ENCODE data around the gene ZNF8. TPM values are rescaled to one million over a fixed set of nuclear protein-coding genes. Genes with fewer than 3 reads are reported as not detected.
"Not testable (repeated sequence)": the region's sequence is repeated elsewhere in the genome, so short reads cannot be mapped to it uniquely, and the experiment has no call there.

Gene ZNF8
- total RNA-seq, 1 experiment from 2014 or later: 6.4 TPM

DNA sequence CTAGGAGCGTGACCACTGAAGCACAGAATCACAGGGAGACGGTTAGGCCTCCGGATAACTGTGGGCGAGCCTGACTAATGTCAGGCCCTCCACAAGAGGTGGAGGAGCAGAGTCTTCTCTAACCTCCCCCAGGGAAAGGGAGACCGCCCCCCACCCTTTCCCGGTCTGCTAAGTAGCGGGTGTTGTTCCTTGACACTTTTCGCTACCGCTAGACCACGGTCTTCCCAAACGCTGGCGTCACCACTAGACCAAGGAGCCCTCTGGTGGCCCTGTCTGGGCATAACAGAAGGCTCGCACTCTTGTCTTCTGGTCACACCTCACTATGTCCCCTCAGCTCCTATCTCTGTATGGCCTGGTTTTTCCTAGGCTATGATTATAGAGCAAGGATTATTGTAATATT lies 31.9 kb downstream of the ZNF8 start:
- H3K9me3 ChIP-seq (ENCODE audit: insufficient read depth, low read depth); CTCF ChIA-PET; H3K4me3 ChIP-seq; H4K20me1 ChIP-seq (ENCODE audit: insufficient read depth); H3K27ac ChIP-seq; POLR2A ChIA-PET (ENCODE audit: unreplicated experiment); H2AFZ ChIP-seq; H3F3A ChIP-seq (ENCODE audit: insufficient read depth, low read depth); DNase-seq; intact Hi-C loops (cut with micrococcal nuclease; ENCODE audit: unreplicated experiment); H3K9me2 ChIP-seq (ENCODE audit: insufficient read depth); H3K27me3 ChIP-seq (ENCODE audit: insufficient read depth, low read depth); H3K36me3 ChIP-seq (ENCODE audit: low read depth); H3K4me1 ChIP-seq (replicated peaks; ENCODE audit: insufficient read depth); H3K4me2 ChIP-seq; BruUV-seq (replicated peaks): not testable (repeated sequence)
- TF ChIP-seq, protein P1, sequence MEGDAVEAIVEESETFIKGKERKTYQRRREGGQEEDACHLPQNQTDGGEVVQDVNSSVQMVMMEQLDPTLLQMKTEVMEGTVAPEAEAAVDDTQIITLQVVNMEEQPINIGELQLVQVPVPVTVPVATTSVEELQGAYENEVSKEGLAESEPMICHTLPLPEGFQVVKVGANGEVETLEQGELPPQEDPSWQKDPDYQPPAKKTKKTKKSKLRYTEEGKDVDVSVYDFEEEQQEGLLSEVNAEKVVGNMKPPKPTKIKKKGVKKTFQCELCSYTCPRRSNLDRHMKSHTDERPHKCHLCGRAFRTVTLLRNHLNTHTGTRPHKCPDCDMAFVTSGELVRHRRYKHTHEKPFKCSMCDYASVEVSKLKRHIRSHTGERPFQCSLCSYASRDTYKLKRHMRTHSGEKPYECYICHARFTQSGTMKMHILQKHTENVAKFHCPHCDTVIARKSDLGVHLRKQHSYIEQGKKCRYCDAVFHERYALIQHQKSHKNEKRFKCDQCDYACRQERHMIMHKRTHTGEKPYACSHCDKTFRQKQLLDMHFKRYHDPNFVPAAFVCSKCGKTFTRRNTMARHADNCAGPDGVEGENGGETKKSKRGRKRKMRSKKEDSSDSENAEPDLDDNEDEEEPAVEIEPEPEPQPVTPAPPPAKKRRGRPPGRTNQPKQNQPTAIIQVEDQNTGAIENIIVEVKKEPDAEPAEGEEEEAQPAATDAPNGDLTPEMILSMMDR (conservative IDR thresholded peaks at IDR 0.05): 0 out of 2 replicates have a peak, but pooled peaks have one; percentile 30
- peaks cover 13% of the 10 kb centered on the region for H3K79me2 ChIP-seq (ENCODE audit: low read depth)

DNA sequence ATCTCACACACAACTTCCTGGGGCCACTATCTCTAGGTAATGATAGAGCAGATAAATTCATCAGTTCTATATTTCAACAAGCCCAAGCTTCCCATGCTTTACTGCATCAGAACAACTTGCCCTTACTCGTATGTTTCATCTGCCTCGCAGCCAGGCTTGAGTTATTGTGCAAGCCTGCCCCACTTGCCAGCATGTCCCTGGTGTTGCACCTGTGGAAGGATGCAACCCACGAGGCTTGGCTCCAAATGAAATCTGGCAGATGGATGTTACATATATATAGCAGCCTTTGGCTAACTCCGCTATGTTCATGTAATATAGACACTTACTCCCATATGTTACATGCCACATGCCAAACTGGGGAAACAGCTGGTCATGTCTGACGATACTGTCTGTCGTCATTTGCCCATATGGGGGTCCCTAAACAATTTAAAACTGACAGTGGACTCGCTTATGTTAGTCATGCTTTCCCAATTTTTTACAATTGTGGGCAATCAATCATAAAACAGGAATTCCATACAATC lies 32.6 kb downstream of the ZNF8 start:
- no peaks in the 10 kb centered on the region for H3K9me3 ChIP-seq (ENCODE audit: insufficient read depth, low read depth)
- CTCF ChIA-PET: no interaction called here
- intact Hi-C loops (cut with micrococcal nuclease; ENCODE audit: unreplicated experiment): no loop called here
- no peaks in the 10 kb centered on the region for H3K27me3 ChIP-seq (ENCODE audit: insufficient read depth, low read depth)
- TF ChIP-seq EZH2 (IDR thresholded peaks at IDR 0.05; ENCODE audit: low read depth): no peak
- TF ChIP-seq, protein P1 (conservative IDR thresholded peaks at IDR 0.05): no peak
- no peak overlapping the region for H3K4me3 ChIP-seq
- POLR2A ChIA-PET (ENCODE audit: unreplicated experiment): no interaction called here
- no peak overlapping the region for H2AFZ ChIP-seq
- H3K4me2 ChIP-seq: no peak overlapping the region
- H3K79me2 ChIP-seq (ENCODE audit: low read depth): peaks cover 6% of the 10 kb centered on the region; the same call in 1 of the 2 replicates
- DNase-seq: no peak
- no peaks in the 10 kb centered on the region for H4K20me1 ChIP-seq (ENCODE audit: insufficient read depth)
- BruUV-seq (replicated peaks): no TSS peak
- no peak overlapping the region for H3K27ac ChIP-seq
- 0 out of 2 replicates have a peak, but pooled peaks cover 6% of the 10 kb centered on the region for H3K36me3 ChIP-seq (ENCODE audit: low read depth)
- peaks cover 3% of the 10 kb centered on the region for H3K4me1 ChIP-seq (replicated peaks; ENCODE audit: insufficient read depth)
- H3K9me2 ChIP-seq (ENCODE audit: insufficient read depth): no peaks in the 10 kb centered on the region
- no peaks in the 10 kb centered on the region for H3F3A ChIP-seq (ENCODE audit: insufficient read depth, low read depth)

DNA sequence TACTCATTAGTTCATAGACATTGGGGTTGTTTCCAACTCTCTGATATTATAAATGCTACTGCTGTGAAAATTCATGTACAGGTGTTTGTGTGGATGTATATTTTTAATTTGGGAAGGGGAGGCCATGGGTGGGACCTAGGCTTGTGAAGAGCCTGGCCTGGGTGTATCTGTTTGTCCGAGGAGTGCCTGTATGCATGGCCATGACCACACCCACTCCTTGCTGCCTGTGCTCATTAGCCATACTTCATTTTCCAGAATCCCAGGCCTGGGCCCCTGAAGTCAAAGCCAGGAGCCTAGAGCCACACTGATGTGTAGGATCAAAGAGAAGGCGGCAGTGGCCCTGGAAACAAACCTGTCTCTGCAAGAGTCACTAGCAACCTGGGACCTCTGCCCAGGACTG lies 36.8 kb downstream of the ZNF8 start:
- no peak for DNase-seq
- CTCF ChIA-PET: no interaction called here

More for the DNA sequence above, 36.8 kb downstream of the ZNF8 start:
- Histone ChIP-seq H3K4me3 (no peak overlapping the region), H3K9me2 (ENCODE audit: insufficient read depth) (no peaks in the 10 kb centered on the region), H3K27ac (no peak overlapping the region), H2AFZ (no peak overlapping the region), H4K20me1 (ENCODE audit: insufficient read depth) (no peaks in the 10 kb centered on the region), H3K4me2 (no peak overlapping the region), H3K9me3 (ENCODE audit: insufficient read depth, low read depth) (no peaks in the 10 kb centered on the region), H3K4me1 (replicated peaks; ENCODE audit: insufficient read depth) (no peaks in the 10 kb centered on the region), H3K79me2 (ENCODE audit: low read depth) (no peaks in the 10 kb centered on the region), H3K27me3 (ENCODE audit: insufficient read depth, low read depth) (no peaks in the 10 kb centered on the region), H3F3A (ENCODE audit: insufficient read depth, low read depth) (peaks cover 6% of the 10 kb centered on the region; the same call in 1 of the 2 replicates), H3K36me3 (ENCODE audit: low read depth) (0 out of 2 replicates have a peak, but pooled peaks cover 6% of the 10 kb centered on the region)
- POLR2A ChIA-PET (ENCODE audit: unreplicated experiment): no interaction called here
- no TSS peak for BruUV-seq (replicated peaks)
- intact Hi-C loops (cut with micrococcal nuclease; ENCODE audit: unreplicated experiment): no loop called here
- TF ChIP-seq, protein P1 (conservative IDR thresholded peaks at IDR 0.05): no peak
- TF ChIP-seq EZH2 (IDR thresholded peaks at IDR 0.05; ENCODE audit: low read depth): no peak

All from PC-9 (cell line).